Stimulated activated CD8-positive, alpha-beta memory T cell treated with anti-CD3 and anti-CD28 coated beads, Interleukin-12 subunit alpha, Interleukin-12 subunit beta, amount 100 ng/mL, for 4 hours (primary cell): ENCODE data around the gene ARHGEF12.

Experiments
- DNase-seq: peaks from one replicate; pipeline ENCODE4 v3.0.0-alpha.2; 2020; ENCODE audit warnings: low read depth

Gene ARHGEF12

GRCh38 chr11:120339394-120339890 lies 3.2 kb downstream of the ARHGEF12 start:
- DNase-seq: no peak

GRCh38 chr11:120340529-120340928 lies 4.3 kb downstream of the ARHGEF12 start:
- DNase-seq: no peak

DNA sequence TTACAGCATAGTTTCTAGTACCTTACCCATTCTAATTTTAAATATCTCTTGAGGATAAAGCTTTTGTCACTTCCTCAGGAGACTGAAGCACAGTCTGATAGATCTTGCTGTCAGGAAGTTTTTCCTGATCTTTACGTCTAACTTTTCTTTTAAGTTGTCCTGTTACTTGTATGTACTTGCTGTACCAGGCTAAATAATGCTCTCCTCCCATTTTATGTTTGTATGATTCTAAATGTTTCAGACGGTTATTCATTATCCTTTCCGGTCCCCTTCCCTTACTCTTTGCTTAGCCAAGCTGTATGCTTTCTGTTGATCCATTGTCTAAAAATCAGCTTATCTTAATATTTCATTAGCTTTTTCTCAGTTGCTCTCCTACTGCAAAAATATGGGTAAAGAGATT lies 6.0 kb downstream of the ARHGEF12 start:
- DNase-seq: no peak

- DNase-seq: no peak
Measured at GRCh38 chr11:120342678-120343077, 6.5 kb downstream of the ARHGEF12 start.

GRCh38 chr11:120343429-120343828 lies 7.2 kb downstream of the ARHGEF12 start:
- no peak for DNase-seq

DNA sequence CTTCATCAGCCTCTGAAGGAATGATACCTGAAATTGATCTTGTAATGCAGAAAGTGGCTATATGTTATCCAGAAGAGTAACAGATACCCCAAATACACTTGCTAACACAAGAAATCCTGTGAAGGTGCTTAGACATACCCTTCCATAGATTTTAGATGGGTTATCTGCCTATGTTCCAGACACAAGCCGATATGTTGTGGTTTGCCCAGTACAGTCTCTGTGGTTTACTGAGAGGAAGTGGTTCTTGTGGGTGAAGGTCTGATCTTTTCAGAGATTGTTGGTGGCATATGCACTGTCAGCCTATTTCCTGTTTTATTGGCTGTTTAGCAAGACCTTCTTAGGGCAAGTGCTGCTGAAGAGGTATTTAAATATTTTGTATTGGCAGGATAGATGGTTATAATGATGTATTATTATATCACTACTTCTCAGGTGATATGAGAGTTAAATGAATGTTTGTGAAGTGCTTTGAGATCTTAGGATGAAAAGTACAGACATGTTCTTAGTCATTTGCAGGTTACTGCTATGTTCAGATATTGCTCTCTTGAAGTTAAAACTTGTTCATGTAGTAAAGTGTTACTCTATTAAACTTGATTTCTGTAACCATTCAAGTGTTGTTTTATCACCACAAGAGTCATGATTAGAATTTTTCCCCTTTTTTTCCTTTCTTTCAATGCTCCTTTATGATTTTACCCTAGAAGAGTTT lies 8.2 kb downstream of the ARHGEF12 start:
- no peak for DNase-seq

GRCh38 chr11:120346233-120346632 lies 10.0 kb downstream of the ARHGEF12 start:
- no peak for DNase-seq

DNA sequence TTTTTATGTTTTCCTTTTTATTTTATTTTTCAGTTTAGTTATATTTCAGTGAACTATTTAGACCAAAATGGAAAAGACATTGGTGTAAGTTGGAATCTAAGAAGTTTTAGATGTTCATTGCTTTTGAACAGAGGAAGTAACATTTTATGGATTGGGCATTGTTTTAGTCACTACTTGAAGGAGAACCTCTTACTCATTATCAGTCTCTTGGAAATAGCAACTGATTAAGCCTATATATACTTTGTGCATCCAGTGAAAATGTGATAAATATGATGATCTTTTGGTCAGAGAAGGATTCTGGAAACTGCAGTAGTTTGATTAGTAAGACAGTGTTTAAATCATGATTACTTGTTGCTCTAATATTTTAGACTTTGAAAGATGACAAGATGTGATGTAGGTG lies 14.4 kb downstream of the ARHGEF12 start:
- no peak for DNase-seq

DNA sequence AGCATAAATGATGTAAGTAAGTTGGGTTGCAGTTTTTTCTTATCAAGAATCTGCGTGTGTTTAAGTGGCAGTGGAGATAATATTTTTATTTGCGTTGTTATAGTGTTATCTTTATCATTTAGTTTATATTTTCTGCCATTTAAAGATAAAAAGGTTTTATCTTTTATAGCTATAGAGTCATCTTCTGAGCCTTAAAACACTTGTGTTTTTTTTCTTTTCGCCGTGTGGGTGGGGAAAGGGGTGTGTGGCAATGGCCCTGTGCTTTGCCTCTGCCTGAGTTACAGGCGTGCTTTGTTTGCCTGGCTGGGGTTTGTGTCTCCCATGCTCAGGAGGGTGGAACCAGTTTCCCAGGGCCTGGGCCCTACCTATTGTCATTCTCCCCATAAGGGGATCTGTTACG lies 16.2 kb downstream of the ARHGEF12 start:
- no peak for DNase-seq

GRCh38 chr11:120354068-120354467 lies 17.9 kb downstream of the ARHGEF12 start:
- DNase-seq: no peak

DNA sequence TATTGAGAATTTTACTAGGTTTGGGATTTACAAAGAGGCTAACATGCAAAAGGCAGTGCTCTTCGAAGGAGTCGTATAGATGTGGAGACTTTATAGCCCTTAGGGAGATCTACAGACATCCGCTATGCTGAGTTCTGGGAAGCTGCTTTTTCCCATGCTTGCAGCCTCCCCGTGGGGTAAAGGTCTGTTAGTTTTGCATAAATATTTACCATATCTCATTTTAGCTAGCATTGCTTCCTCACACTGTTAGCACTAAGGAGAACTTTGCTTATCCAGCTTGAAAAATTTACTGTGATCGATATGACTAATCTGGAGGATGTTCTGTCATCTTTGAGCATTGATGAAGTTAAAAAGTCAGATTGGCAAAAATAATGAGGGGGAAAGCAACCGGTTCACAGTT lies 18.6 kb downstream of the ARHGEF12 start:
- DNase-seq: no peak

GRCh38 chr11:120357620-120358019 lies 21.4 kb downstream of the ARHGEF12 start:
- no peak for DNase-seq

DNA sequence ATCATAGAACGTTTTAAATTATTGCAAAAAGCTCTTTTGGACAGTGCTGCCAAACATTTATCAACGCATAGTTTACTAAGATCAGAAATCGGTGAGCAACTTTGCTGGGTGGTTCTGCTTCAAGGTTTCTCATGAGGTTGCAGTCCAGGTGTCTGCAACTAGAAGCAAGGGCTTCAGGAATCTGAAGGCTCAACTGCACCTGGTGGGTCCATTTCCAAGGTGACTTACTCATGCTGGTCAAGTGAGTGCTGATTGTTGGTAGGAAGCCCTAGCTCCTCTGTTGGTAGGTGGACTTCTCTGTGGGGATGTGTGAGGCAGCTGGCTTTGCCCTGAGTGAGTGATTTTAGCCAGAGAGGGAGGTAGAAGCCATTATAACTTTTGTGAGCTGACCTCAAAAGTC lies 22.5 kb downstream of the ARHGEF12 start:
- DNase-seq: no peak

DNA sequence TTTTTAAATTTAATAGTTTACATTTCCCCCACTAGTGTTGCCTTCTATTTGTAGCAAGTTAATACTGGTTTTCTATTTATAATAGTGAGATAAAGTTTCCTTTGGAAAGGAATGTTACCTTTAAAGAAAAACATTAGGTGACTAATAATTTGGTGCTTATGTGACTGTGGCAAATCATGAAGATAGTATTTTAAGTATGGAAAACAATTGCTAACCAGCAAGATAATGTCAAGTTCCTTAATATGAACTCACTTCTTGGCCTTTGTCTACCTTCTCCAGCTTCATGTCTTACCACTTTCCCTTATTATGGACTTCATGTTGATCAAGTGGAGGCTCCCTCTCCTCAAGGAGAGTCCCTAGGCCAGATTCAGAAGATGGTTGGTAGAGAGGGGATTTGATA lies 27.2 kb downstream of the ARHGEF12 start:
- DNase-seq: no peak

GRCh38 chr11:120365512-120365911 lies 29.3 kb downstream of the ARHGEF12 start:
- no peak for DNase-seq

DNA sequence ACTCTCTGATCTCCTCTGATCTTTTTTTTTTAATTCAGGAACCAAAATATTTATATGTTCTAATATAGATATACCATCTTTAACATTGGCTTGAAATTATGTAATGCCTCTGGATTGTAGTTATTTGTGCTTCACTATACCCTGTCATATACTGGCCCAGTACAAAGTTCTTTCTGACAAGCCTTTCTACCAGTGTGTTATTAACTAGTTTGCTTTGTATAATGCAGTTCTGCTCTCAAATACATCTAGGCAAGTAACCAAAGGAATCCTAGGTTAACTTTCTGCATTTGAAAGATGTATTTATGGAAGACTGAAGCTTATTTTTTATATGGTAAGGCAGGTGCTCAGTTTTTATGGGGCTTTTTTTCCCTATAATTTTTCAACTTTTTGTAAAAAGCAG lies 36.1 kb downstream of the ARHGEF12 start:
- DNase-seq: no peak

- DNase-seq: no peak
Measured at GRCh38 chr11:120375076-120375475, 38.9 kb downstream of the ARHGEF12 start.

DNA sequence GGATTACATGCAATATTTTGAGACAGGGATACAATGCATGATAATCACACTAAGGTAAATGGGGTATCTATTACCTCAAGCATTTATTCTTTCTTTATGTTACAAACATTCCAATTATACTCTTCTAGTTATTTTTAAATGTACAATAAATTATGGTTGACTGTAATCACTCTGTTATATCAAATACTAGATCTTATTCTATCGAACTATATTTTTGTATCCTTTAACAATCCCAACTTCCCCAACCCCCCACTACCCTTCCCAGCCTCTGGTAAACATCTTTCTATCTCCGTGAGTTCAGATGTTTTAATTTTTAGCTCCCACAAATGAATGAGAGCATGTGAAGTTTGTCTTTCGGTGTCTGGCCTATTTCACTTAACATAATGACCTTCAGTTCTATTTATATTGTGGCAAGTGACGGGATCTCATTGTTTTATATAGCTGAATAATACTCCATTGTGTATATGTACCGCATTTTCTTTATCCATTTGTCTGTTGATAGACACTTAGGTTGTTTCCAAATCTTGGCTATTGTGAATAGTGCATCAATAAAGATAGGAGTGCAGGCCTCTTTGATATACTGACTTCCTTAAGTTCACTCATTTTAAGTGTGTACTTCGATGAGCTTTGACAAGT lies 40.5 kb downstream of the ARHGEF12 start:
- no peak for DNase-seq

- no peak for DNase-seq
Measured at GRCh38 chr11:120378474-120378873, 42.3 kb downstream of the ARHGEF12 start.

DNA sequence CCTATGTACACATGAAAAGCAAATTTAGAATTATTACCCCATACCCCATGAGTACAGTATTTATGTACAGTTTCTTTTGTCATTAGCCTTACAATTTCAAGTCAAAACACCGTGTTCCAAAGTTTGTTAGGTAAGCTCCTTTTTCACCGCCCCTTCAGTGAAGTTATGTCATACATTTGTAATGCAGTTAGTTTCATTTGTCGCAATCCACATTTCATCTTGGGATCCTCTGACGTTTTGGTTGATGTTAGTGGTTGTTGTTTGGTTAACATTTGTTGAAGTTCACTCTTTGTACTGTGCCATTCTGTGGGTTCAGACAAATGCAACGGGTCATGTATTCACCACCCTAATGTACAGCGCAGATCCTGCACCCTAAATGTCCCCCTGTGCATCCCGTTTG lies 45.2 kb downstream of the ARHGEF12 start:
- no peak for DNase-seq

DNA sequence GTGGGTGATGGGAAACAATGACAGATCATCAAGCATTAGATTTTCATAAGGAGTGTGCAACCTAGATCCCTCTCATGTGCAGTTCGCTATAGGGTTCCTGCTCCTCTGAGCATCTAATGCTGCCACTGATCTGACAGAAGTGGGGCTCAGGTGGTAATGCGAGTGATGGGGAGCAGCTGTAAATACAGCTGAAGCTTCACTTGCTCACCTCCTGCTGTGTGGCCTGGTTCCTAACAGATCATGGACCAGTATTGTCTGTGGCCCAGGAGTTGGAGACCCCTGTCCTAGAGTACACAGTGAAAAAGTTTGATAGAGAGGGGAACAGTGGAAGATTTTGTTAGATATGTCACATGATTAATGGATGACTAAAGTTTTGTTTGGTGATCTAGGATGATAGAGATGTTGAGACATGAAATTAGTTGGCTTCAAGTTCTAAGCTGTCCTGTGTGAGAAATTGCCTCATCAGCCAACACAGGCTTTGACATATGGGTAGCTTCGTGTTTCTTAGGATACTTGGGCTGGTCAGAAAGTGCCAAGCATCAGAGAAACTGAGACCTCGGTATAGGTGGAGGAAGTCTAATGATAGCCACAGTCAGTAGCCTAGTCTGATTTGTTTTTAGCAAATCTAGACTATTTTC lies 47.4 kb downstream of the ARHGEF12 start:
- DNase-seq: no peak

DNA sequence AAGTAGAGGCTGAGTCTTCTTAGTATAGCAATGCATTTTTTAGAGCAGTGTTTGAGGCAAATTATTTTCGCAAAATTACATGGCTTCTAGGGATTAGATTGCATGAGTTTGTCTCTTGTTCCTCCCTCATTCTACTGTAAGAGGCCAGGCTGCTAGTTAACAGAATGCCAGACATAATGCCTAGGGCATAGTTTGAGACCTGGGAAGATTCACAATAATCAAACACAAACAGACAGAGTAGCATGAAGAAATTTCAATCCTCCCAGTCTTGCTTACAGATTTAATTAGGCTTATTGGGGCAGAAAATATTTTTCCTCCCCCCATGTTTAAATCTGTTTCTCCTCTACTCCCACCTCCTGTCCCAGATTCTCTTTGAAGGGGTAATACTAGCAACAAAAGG lies 48.3 kb downstream of the ARHGEF12 start:
- DNase-seq: no peak

GRCh38 chr11:120385110-120385509 lies 48.9 kb downstream of the ARHGEF12 start:
- DNase-seq: no peak
